Lower lobe of right lung (tissue), 2 donors: Measurements from ENCODE around the gene DIDO1. TPM values are rescaled to one million over a fixed set of nuclear protein-coding genes. Genes with fewer than 3 reads are reported as not detected.

ENCODE experiments used
- ATAC-seq, 2 donors: fragments of 200-7000 bp; cut with Tn5 transposase; one replicate each; pipeline ENCODE4 v1.9.1; 2020 to 2022; ENCODE audit warnings: mild to moderate bottlenecking in 2 of 2, moderate library complexity in 2 of 2
- DNase-seq: peaks from one replicate; pipeline ENCODE4 v3.0.0-alpha.2; 2020
- H3K27ac ChIP-seq: fragments of 200-600 bp; one replicate; pipeline ENCODE4 v1.8.0; 2022
- H3K27me3 ChIP-seq: fragments of 200-600 bp; one replicate; pipeline ENCODE4 v1.8.0; 2022; ENCODE audit warnings: low read depth
- H3K36me3 ChIP-seq: fragments of 200-600 bp; one replicate; pipeline ENCODE4 v1.8.0; 2022; ENCODE audit warnings: mild to moderate bottlenecking
- H3K4me1 ChIP-seq: fragments of 200-600 bp; one replicate; pipeline ENCODE4 v1.8.0; 2022
- H3K4me3 ChIP-seq: fragments of 200-600 bp; one replicate; pipeline ENCODE4 v1.8.0; 2022; ENCODE audit warnings: mild to moderate bottlenecking
- H3K9me3 ChIP-seq: fragments of 200-600 bp; one replicate; pipeline ENCODE4 v1.8.0; 2022
- intact Hi-C: fragments of 100-400 bp; cut with DNase I; formaldehyde crosslinking; loops from one replicate; pipeline ENCODE4 v1.11.0; 2022
- long read RNA-seq: library from polyadenylated mRNA; unstranded; transcript quantifications from one replicate; pipeline ENCODE4 v2.0.0, GENCODE V29; 2021
- total RNA-seq: library from RNA; stranded (reverse); fragmentation: NEBNext Ultra II Directional; extraction: Animal tissue kit (Norgen Biotek cat#: 25700); gene quantifications from one replicate; pipeline ENCODE4 v1.2.1, GENCODE V29; 2021
- TF ChIP-seq, protein P1 (sequence below): fragments of 200-600 bp; IDR thresholded peaks from one replicate; pipeline ENCODE4 v1.8.0; 2022; ENCODE audit warnings: antibody characterized with exemption, mild to moderate bottlenecking
- donor health status: DM: no; HTN: yes; CAD: no; lungs with severe emphysema.

The DIDO1 gene
- 54.6 TPM for total RNA-seq
- long read RNA-seq, full-length matches to known transcripts: 32 of 77 reads
- long read RNA-seq, partial matches to known transcripts: 11 of 77 reads
- long read RNA-seq, other reads (novel, unspliced or antisense): 34 of 77 reads

DNA sequence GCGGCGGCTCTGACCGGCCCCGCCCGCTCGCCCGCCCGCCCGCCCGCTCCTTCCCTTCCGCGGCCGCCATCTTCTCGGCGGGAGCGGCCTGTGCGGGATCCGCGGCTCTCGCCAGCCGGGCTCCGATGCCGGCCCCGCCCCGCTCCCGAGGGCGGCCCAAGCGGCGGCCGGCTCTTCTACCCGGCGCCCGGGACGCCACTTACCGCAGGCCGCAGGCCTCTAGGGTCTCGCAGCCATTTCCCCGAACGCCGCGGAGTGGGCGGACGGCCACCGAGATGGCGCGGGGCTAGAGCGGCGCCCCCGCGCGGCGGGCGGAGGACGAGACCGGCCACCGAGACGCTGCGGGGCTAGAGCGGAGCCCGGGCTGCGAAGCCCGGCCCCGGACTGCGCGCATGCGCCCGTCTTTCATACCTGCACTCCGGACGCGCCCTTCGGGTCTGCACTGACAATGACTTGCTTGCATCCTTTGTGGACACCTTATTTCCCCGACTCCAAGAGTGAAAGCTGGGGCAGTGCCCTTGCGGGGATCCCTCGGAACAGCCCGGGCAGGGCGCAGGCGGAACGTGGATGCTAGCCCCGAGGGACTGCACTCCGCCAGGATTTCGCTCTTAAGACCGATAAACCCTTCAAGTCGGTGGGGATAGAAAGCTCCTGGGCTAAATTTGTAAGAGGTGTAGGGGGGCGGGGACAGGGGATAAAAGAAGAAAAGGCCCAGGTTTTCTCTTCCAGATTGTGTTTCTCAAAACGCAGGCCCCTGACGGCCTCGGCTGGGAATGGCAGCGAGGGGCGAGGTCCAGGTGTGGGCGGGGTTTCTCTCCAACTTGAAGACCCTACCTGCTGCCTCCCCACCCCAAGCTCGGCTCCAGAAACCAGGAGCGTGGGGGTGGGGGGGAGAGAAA, at the start of gene DIDO1:
DIDO1 (minus strand) TSS at position 277 of the 899 bp plus-strand sequence.
- H3K9me3 ChIP-seq: no peaks in the 10 kb centered on the region
- peak; percentile 93 for DNase-seq
- peaks cover 71% of the 10 kb centered on the region for H3K4me1 ChIP-seq
- H3K36me3 ChIP-seq: no peaks in the 10 kb centered on the region
- TF ChIP-seq, protein P1, sequence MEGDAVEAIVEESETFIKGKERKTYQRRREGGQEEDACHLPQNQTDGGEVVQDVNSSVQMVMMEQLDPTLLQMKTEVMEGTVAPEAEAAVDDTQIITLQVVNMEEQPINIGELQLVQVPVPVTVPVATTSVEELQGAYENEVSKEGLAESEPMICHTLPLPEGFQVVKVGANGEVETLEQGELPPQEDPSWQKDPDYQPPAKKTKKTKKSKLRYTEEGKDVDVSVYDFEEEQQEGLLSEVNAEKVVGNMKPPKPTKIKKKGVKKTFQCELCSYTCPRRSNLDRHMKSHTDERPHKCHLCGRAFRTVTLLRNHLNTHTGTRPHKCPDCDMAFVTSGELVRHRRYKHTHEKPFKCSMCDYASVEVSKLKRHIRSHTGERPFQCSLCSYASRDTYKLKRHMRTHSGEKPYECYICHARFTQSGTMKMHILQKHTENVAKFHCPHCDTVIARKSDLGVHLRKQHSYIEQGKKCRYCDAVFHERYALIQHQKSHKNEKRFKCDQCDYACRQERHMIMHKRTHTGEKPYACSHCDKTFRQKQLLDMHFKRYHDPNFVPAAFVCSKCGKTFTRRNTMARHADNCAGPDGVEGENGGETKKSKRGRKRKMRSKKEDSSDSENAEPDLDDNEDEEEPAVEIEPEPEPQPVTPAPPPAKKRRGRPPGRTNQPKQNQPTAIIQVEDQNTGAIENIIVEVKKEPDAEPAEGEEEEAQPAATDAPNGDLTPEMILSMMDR: peak; percentile 85
- H3K27me3 ChIP-seq: no peaks in the 10 kb centered on the region
- peak within 1 kb of the TSS; percentile 98 for H3K27ac ChIP-seq
- ATAC-seq: peak; percentile 91 to 94
- peak within 1 kb of the TSS; percentile 98 for H3K4me3 ChIP-seq
- intact Hi-C loops: no loop called here

DNA sequence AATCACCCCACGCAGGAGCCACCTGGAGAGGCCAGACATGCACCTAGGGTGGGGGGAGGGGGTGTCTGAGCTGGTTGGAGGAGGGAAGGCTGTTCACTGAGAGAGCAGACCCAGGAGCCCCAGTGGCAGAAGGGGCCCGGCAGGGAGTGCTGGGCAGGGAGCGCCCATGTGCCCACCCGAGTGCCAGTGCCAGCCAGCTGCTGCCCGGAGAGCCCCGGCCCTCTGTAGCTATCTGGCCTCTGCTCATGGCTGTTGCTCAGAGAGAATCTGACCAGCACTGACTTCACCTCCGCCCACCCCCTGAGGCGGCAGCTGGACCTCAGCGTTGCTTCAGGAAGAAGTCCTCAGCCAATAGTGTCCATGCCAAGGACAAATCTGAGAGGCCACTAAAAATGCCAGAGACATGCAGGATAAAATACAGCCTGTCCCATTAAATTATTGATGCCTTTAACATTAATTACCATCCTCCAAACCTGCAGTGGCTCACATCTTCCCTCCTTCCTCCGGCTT, 49.0 kb upstream of the DIDO1 start:
- no peak overlapping the region for H3K27ac ChIP-seq
- TF ChIP-seq, protein P1: no peak
- no peak overlapping the region for H3K4me3 ChIP-seq
- H3K9me3 ChIP-seq: no peaks in the 10 kb centered on the region
- no peaks in the 10 kb centered on the region for H3K36me3 ChIP-seq
- peaks cover 88% of the 10 kb centered on the region for H3K27me3 ChIP-seq
- ATAC-seq (no peak), DNase-seq (no peak)
- H3K4me1 ChIP-seq: peaks cover 7% of the 10 kb centered on the region
- intact Hi-C loops: no loop called here

DNA sequence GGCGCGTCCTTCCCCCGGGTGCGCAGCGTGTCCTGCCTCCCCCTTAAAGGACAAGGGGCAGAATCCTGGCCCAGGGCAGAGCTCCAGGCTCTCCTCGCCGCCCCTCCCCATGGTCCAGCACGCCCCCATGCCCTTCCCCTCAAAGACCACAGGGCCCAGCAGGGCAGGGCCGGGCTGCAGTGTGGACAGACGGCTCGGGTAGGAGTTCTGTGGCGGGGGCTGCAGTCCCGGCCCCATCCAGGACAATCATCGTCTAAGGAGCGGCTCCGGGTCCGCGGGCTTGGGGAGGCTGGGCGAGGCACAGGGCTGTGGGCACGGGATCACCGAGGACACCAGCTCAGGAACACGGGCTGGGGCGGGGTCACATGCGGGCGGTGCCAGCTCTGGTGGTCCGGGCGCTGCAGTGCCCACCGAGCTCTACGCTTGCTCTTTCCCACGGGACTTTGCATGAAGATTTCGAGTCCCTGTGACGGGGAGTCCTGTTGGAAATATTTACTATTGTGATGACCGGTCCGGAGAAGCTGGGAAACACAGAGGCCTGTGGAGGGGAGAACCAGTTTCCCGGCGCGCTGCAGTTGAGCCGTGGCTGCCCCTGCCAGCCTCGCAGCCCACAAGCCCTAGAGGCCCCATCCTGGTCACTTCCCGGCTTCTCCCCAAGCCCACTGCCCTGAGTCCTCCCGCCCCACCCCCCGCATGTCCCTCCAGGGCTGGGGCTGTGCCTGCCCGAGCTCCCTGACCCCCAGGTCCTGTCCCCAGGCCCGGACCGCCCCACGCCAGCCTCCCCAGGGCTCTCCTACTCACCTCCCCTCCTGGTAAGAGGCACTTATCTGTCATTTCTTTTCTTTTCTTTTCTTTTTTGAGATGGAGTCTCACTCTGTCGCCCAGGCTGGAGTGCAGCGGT, 46.8 kb upstream of the DIDO1 start:
- Histone ChIP-seq H3K9me3 (no peaks in the 10 kb centered on the region), H3K27ac (no peak overlapping the region), H3K4me3 (peak overlapping the region; percentile 30), H3K36me3 (no peaks in the 10 kb centered on the region), H3K4me1 (peaks cover 7% of the 10 kb centered on the region), H3K27me3 (peaks cover 73% of the 10 kb centered on the region)
- TF ChIP-seq, protein P1: no peak
- intact Hi-C loops: no loop called here
- ATAC-seq: peak; percentile 10 to 17
- no peak for DNase-seq

DNA sequence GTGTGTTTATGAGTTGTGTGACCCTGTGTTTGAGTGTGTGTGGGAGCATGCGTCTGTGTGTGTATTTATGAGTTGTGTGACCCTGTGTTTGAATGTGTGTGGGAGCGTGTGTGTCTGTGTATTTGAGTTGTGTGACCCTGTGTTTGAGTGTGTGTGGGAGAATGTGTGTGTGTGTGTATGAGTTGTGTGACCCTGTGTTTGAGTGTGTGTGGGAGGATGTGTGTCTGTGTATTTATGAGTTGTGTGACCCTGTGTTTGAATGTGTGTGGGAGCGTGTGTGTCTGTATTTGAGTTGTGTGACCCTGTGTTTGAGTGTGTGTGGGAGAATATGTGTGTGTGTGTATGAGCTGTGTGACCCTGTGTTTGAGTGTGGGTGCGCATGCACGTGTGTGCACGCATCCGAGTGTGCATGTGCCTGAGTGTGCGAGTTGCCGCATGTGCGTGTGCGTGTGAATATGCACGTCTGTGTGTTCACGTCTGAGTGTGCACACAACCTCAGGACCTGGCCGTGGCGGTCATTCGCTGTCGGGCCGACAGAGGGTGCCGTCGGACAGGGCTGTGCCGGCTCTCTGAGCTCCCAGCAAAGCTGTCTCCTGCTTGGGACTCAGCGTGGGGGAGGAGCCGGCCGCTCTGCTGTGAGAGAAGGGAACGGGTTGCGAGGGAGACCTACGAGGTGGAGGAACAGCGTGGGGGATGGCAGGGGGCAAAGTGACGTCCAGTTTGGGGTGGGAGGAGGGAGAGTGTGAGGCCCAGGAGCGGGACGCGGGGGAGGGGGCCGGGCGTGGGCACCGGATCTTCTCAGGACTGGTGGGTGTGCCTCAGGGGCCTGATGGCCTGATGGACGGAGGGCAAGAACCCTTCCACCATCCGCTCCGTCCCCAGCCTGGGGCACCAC, 45.9 kb upstream of the DIDO1 start:
- TF ChIP-seq, protein P1: peak; percentile 82
- Histone ChIP-seq H3K4me3 (peak overlapping the region; percentile 30), H3K36me3 (no peaks in the 10 kb centered on the region), H3K4me1 (peaks cover 7% of the 10 kb centered on the region), H3K27me3 (peaks cover 64% of the 10 kb centered on the region), H3K27ac (no peak overlapping the region), H3K9me3 (no peaks in the 10 kb centered on the region)
- intact Hi-C loops: no loop called here
- peak; percentile 94 to 95 for ATAC-seq
- DNase-seq: peak; percentile 90
